NCI-H2107 treated with DMSO at 0.1 percent for 48 hours (cell line): Measurements from ENCODE around the gene ADRA2B.
"Not testable (repeated sequence)": the region's sequence is repeated elsewhere in the genome, so short reads cannot be mapped to it uniquely, and the experiment has no call there.

ENCODE experiments used
- DNase-seq: peaks from one replicate; lab custom pipeline; 2025; ENCODE audit not compliant: unreplicated experiment; lab: John Stamatoyannopoulos, UW

Gene ADRA2B

GRCh38 chr2:96091141-96091710 lies 25.1 kb downstream of the ADRA2B start:
- DNase-seq, result no peak

- peak; percentile 52 for DNase-seq
Measured at GRCh38 chr2:96090196-96090926, 26.0 kb downstream of the ADRA2B start.

GRCh38 chr2:96089356-96090195 lies 26.8 kb downstream of the ADRA2B start:
- no peak for DNase-seq

GRCh38 chr2:96088340-96089335 lies 27.7 kb downstream of the ADRA2B start:
- no peak for DNase-seq

- no peak for DNase-seq
Measured at GRCh38 chr2:96087130-96087529, 29.2 kb downstream of the ADRA2B start.

GRCh38 chr2:96085541-96086355 lies 30.6 kb downstream of the ADRA2B start:
- DNase-seq, result no peak

- DNase-seq, result not testable (repeated sequence)
Measured at GRCh38 chr2:96084858-96085518, 31.4 kb downstream of the ADRA2B start.

GRCh38 chr2:96083989-96084857 lies 32.1 kb downstream of the ADRA2B start:
- DNase-seq, result no peak

GRCh38 chr2:96083064-96083939 lies 33.1 kb downstream of the ADRA2B start:
- DNase-seq, result no peak

- no peak for DNase-seq
Measured at GRCh38 chr2:96082211-96083063, 33.9 kb downstream of the ADRA2B start.

- DNase-seq, result no peak
Measured at GRCh38 chr2:96081042-96081441, 35.3 kb downstream of the ADRA2B start.

GRCh38 chr2:96075199-96075771 lies 41.1 kb downstream of the ADRA2B start:
- DNase-seq, result no peak

GRCh38 chr2:96074156-96074555 lies 42.2 kb downstream of the ADRA2B start:
- no peak for DNase-seq

GRCh38 chr2:96073170-96073775 lies 43.1 kb downstream of the ADRA2B start:
- DNase-seq, result no peak

- no peak for DNase-seq
Measured at GRCh38 chr2:96072746-96073145, 43.6 kb downstream of the ADRA2B start.
